GM06990 (cell line): Measurements from ENCODE around the gene FAM156B.
"Not testable (repeated sequence)": the region's sequence is repeated elsewhere in the genome, so short reads cannot be mapped to it uniquely, and the experiment has no call there.

Experiments used
- DNase-seq: peaks from one replicate; pipeline ENCODE4 v3.0.0-alpha.2; 2011; ENCODE audit not compliant: insufficient read length; ENCODE audit errors: extremely low read depth
- H3K27me3 ChIP-seq: replicated peaks from 2 replicates; pipeline ENCODE4 v1.6.0; 2011; ENCODE audit warnings: low read length; ENCODE audit not compliant: control insufficient read depth, insufficient read depth
- H3K36me3 ChIP-seq: 2 replicates; pipeline ENCODE4 v1.5.1; 2011; ENCODE audit warnings: low read length; ENCODE audit not compliant: control insufficient read depth, insufficient read depth
- H3K4me3 ChIP-seq: replicated peaks from 2 replicates; pipeline ENCODE4 v1.5.1; 2011; ENCODE audit warnings: low read depth, mild to moderate bottlenecking, control low read depth, low read length
- TF ChIP-seq, protein P1 (sequence below): IDR thresholded peaks from 2 replicates; pipeline ENCODE4 v1.5.1; 2011; ENCODE audit warnings: low read length, control low read depth, mild to moderate bottlenecking, inconsistent platforms; ENCODE audit not compliant: insufficient read depth, poor library complexity, severe bottlenecking

FAM156B gene

DNA sequence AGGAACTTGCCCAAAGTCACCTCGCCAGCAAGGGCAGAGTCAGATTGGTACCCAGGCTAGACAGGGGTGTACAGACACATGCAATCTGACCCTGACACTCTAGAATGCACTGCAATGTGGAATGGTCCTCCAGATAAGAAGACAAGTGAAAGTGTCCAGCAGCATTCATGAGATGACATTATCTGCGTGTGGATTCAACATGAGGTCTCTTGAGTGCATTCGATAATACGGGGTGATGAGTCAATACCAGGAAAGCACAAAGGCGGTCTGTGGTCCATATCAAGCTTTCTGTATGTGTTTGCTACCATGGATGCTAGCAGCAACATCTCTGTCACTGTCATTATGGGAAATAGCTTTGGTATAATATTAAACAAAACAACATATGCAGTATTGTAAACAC is 22.5 kb upstream of the FAM156B start:
- DNase-seq, result no peak
- Histone ChIP-seq H3K27me3 (0 out of 2 replicates have a peak, but pooled peaks cover 2% of the 10 kb centered on the region), H3K36me3 (no peaks in the 10 kb centered on the region), H3K4me3 (no peak overlapping the region)
- TF ChIP-seq, protein P1, sequence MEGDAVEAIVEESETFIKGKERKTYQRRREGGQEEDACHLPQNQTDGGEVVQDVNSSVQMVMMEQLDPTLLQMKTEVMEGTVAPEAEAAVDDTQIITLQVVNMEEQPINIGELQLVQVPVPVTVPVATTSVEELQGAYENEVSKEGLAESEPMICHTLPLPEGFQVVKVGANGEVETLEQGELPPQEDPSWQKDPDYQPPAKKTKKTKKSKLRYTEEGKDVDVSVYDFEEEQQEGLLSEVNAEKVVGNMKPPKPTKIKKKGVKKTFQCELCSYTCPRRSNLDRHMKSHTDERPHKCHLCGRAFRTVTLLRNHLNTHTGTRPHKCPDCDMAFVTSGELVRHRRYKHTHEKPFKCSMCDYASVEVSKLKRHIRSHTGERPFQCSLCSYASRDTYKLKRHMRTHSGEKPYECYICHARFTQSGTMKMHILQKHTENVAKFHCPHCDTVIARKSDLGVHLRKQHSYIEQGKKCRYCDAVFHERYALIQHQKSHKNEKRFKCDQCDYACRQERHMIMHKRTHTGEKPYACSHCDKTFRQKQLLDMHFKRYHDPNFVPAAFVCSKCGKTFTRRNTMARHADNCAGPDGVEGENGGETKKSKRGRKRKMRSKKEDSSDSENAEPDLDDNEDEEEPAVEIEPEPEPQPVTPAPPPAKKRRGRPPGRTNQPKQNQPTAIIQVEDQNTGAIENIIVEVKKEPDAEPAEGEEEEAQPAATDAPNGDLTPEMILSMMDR, result no peak

DNA sequence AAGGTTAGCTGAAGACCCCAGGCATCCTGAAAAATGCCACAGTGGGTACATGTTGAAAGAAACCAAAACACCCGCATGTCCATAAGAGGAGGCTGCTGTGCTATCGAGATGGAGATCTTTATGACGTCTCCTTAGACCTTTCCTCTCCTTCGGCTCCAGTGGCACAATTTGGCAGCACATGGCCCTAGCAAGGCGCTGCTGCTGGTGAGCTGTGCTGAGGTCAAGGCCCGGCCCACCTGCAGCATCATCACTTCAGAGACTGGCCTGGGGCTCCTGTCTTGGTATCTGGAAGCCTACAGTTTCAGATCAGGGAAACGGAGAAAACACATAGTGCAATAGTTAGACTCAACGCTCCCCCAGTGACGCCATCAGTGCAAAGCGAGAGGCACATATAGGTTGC is 21.7 kb upstream of the FAM156B start:
- not testable (repeated sequence) for H3K36me3 ChIP-seq, DNase-seq, H3K4me3 ChIP-seq, H3K27me3 ChIP-seq

DNA sequence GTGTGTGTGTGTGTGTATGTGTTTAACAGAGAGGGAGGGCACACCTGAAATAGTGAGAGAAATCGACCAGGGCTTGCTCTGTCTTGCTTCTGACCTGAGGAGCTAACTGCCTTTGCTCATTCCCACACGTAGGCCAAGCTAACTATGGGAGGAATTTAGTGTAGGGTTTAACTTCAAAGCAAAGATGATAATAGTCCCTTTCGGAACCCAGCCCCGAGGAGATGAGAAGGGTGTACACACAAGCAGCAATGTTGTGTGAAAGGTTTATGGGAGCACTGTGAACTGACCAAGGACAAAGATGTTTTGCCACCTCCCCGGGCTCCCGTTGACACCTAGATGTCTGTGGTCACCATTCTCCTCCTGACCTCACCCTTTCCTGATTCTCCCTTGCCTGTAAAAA is 20.7 kb upstream of the FAM156B start:
- not testable (repeated sequence) for H3K4me3 ChIP-seq, H3K36me3 ChIP-seq, DNase-seq, H3K27me3 ChIP-seq

DNA sequence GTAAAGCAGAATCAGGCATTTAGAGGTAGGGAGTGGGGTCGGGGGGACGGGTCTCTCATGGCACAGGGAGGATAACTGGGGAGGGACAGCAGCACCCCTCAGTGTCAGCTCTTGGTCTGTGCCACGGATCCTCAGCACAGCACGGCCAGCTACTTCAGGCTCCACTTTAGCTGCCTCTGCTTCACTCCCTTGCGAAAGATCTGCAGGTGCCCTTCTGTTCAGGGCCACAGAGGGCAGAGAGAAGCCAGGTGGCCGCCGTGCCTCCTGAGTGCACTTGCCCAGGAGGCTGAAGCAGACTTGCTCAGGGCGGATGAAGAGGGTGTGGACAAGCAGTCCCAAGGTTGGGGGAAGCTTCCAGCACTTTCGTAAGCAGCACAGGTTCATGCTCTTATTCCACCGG is 9.7 kb upstream of the FAM156B start:
- DNase-seq, H3K36me3 ChIP-seq, H3K27me3 ChIP-seq, H3K4me3 ChIP-seq: not testable (repeated sequence)

DNA sequence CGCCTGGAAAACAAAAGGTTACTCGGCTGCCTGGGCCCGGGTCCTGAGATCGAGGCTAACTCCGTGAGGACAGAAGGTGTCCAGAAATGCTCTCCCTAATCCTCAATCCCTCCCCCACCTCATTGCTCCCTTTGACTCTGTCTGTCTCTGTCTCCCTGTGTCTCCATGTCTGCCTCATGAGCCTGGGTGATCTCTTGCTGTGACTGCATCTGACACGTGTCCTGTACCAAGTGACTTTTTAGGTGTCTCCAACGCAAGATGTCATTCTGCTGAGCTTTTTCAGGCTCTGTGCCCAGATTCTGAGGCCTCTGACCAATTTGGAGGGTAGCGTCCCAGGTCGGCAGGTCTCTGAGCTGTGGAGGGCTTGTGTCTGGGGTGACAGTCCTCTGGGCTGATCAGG is 9.0 kb upstream of the FAM156B start:
- not testable (repeated sequence) for H3K4me3 ChIP-seq, H3K27me3 ChIP-seq, DNase-seq, H3K36me3 ChIP-seq

DNA sequence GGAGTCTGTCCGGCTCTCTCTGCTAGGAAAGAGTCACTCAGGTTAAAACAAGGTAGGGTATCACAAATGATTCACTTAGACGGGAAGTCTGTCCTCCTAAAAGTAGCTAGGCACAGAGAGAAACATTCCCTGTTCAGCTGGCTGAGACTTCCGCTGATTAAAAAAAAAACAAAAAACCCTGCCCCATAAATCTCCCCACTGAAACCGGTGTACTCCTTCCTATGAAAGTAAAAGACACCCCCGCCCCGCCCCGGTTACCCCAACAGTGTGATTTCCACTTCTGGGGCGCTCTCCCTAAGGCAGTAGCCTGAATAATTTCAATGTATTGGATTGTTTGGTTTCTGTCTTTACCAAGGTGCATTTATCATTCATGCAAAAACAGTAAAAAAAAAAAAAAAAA is 692 bp upstream of the FAM156B start:
- not testable (repeated sequence) for DNase-seq, H3K4me3 ChIP-seq, H3K27me3 ChIP-seq, H3K36me3 ChIP-seq

DNA sequence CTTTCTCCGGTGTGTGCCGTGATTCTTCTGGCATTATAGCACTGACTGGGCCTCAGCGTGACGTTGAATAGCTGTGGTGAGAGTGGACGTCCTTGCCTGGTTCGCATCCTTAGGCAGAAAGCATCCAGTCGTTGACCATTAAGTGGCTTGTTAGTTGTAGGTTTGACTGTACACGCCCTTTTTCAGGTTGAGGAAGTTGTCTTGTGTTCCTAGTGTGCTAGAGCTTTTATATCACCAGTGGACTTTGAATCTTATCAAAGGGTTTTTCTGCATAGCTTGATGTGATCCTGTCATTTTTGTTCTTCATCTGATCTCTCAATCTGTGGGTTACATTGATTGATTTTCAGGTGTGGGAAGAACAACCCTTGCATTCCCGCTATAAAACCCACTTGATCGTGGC is 8.4 kb downstream of the FAM156B start:
- H3K4me3 ChIP-seq, H3K36me3 ChIP-seq, H3K27me3 ChIP-seq, DNase-seq: not testable (repeated sequence)

DNA sequence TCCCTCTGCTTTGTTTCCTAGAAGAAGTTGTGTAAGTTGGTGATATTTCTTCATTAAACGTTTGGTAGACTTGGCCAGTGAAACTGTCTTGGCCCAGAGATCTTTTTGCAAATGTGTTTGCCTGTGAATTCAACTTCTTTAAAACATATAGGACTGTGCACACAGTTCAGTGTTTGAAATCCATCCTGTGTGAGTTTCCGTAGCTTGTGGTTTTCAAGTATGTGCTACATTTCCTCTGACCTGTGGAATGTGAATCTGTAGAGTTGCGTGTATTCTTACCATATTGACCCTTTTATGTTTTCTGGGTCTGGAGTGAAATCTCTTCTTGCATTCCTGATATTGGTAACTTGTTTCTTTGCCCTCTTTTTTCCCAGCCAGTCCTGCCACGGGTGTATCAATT is 8.9 kb downstream of the FAM156B start:
- H3K4me3 ChIP-seq, H3K27me3 ChIP-seq: not testable (repeated sequence)

DNA sequence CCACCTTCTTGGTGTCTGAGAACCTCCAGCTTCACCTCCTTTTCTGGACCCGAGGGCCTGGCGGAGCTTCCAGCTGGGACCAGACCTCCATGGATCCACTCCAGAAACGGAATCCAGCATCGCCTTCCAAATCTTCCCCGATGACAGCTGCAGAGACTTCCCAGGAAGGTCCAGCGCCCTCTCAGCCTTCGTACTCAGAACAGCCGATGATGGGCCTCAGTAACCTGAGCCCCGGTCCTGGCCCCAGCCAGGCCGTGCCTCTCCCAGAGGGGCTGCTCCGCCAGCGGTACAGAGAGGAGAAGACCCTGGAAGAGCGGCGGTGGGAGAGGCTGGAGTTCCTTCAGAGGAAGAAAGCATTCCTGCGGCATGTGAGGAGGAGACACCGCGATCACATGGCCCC is 10.0 kb downstream of the FAM156B start:
- H3K27me3 ChIP-seq, H3K36me3 ChIP-seq, H3K4me3 ChIP-seq, DNase-seq: not testable (repeated sequence)

More for the DNA sequence above, 8.9 kb downstream of the FAM156B start:
- not testable (repeated sequence) for H3K36me3 ChIP-seq, DNase-seq

DNA sequence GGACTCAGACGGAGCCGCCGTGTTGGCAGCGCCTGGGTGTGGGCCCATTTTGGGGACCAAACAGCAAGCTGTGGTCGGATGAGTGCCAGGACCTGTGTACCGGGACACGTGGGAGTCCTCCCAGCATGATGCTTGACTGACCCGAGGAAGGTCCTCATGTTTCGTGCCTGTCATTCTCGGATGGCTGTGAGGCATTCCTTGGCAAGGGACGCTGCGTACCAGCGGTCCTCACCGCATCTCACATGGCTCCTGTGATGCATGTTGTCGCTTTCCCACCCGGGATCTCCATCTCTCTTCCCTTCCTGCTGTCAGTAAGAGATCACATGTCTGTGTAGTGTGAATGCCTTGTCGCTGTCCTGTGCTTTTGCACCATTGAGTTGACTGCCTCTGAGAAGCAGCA is 10.8 kb downstream of the FAM156B start:
- not testable (repeated sequence) for H3K27me3 ChIP-seq, H3K4me3 ChIP-seq, DNase-seq, H3K36me3 ChIP-seq

DNA sequence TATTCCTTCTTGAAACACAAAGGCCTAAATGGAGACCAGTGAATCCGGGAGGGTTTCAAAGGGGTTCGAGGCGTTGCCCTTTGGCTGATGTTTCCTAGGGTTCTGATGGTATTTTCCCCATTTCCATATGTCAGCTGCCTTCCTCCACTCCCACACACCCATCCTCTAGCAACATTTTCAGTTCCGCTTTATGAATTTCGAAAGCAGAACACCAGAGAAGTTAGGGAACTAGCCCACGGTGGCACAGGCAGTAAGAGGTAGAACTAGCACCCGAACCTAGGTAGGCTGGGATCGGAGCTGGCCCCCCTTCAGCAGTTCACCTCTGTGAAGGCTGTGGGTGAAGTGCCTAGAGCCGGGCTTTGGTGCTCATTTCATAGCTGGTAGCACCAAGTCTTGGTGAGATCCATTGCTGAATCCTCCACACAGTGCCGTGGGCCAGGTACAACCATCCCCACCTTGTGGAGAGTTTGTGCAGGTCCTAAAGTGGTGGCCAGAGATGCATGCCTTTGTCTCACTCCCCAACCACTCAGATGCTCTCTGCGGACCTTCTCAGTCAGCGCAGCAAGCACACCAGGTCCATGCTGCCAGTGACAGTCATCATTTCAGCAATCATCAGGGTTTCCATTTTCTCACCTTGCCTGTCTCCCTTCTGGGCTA is 12.3 kb downstream of the FAM156B start:
- not testable (repeated sequence) for H3K27me3 ChIP-seq, DNase-seq, H3K36me3 ChIP-seq, H3K4me3 ChIP-seq

DNA sequence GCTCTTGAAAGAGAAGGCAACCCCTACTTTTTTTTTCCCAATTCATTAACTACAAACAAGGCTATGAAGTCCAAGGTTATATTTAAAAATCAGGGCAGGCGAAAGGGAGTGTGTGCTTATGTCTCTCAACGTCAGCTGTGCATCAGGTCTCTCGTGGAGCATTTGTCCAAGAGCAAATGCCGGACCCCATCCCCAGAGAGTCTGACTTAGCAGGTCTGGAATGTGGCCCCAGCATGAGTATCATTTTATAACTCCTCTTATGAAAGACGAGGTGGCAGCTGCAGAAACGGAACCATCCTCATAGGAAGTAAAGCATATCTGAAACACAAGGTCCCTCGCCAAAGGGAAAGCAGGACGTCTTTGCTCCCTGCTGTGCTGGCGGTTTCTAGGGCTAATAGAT is 16.6 kb downstream of the FAM156B start:
- H3K27me3 ChIP-seq, H3K4me3 ChIP-seq, DNase-seq, H3K36me3 ChIP-seq: not testable (repeated sequence)

DNA sequence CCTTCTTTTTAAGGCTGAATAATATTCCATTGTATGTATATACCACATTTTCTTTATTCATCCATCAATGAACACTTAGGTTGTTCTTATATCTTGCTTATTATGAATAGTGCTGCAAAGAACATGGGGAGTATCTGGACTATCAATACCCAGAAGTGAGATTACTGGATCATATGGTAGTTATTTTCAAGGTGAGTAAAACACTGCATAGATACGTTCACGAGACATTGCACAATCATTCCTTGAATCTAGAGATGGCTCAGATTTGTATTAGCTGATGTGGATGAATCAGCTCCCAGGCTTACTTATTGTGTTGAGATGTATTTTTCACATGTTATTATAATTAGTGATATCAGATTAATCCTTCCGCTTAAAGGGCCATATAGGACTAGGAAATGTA is 17.6 kb downstream of the FAM156B start:
- H3K27me3 ChIP-seq, DNase-seq, H3K4me3 ChIP-seq, H3K36me3 ChIP-seq: not testable (repeated sequence)
